Renal pelvis (tissue), 4 donors: ENCODE results near the gene IGLL1. TPM values are rescaled to one million over a fixed set of nuclear protein-coding genes. Genes with fewer than 3 reads are reported as not detected.
"Not testable (repeated sequence)": the region's sequence is repeated elsewhere in the genome, so short reads cannot be mapped to it uniquely, and the experiment has no call there.

Source experiments
- DNase-seq: peaks from one replicate; pipeline ENCODE4 v3.0.0-alpha.2; 2013
- polyA plus RNA-seq, 3 donors: library from polyadenylated mRNA; unstranded; fragments of 120-200 nt; gene quantifications; one replicate each; pipeline ENCODE4 v1.2.1, GENCODE V29; 2013; ENCODE audit not compliant: insufficient read length in 3 of 3

IGLL1 gene
- polyA plus RNA-seq, 3 donors: 0.61 to 1.4 (median 0.62) TPM

DNA sequence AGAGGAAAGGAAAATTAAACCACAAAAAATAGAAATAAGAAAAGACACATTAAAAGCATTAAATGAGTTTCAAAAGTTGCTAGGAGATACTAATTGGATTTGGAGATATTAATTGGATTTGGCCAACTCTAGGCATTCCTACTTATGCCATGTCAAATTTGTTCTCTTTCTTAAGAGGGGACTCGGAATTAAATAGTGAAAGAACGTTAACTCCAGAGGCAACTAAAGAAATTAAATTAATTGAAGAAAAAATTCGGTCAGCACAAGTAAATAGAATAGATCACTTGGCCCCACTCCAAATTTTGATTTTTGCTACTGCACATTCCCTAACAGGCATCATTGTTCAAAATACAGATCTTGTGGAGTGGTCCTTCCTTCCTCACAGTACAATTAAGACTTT, 37.7 kb downstream of the IGLL1 start:
- not testable (repeated sequence) for DNase-seq

DNA sequence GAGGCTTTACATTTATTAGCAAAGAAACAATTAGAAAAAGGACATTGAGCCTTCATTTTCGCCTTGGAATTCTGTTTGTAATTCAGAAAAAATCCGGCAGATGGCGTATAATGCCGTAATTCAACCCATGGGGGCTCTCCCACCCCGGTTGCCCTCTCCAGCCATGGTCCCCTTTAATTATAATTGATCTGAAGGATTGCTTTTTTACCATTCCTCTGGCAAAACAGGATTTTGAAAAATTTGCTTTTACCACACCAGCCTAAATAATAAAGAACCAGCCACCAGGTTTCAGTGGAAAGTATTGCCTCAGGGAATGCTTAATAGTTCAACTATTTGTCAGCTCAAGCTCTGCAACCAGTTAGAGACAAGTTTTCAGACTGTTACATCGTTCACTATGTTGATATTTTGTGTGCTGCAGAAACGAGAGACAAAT, 38.2 kb downstream of the IGLL1 start:
- not testable (repeated sequence) for DNase-seq

DNA sequence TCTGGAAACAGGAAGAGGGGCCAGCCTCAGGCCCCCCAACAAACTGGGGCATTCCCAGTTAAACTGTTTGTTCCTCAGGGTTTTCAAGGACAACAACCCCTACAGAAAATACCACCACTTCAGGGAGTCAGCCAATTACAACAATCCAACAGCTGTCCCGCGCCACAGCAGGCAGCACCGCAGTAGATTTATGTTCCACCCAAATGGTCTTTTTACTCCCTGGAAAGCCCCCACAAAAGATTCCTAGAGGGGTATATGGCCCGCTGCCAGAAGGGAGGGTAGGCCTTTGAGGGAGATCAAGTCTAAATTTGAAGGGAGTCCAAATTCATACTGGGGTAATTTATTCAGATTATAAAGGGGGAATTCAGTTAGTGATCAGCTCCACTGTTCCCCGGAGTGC, 39.3 kb downstream of the IGLL1 start:
- DNase-seq: not testable (repeated sequence)

DNA sequence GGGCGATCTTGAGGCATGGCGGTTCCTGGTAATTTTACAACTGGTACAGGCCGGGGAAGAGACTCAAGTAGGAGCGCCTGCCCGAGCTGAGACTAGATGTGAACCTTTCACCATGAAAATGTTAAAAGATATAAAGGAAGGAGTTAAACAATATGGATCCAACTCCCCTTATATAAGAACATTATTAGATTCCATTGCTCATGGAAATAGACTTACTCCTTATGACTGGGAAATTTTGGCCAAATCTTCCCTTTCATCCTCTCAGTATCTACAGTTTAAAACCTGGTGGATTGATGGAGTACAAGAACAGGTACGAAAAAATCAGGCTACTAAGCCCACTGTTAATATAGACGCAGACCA, 40.3 kb downstream of the IGLL1 start:
- DNase-seq: not testable (repeated sequence)

DNA sequence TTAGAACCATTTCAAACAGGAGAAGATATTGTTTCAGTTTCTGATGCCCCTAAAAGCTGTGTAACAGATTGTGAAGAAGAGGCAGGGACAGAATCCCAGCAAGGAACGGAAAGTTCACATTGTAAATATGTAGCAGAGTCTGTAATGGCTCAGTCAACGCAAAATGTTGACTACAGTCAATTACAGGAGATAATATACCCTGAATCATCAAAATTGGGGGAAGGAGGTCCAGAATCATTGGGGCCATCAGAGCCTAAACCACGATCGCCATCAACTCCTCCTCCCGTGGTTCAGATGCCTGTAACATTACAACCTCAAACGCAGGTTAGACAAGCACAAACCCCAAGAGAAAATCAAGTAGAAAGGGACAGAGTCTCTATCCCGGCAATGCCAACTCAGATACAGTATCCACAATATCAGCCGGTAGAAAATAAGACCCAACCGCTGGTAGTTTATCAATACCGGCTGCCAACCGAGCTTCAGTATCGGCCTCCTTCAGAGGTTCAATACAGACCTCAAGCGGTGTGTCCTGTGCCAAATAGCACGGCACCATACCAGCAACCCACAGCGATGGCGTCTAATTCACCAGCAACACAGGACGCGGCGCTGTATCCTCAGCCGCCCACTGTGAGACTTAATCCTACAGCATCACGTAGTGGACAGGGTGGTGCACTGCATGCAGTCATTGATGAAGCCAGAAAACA, 40.8 kb downstream of the IGLL1 start:
- DNase-seq: peak; percentile 83

GRCh38 chr22:23538696-23539030, 41.4 kb downstream of the IGLL1 start:
- DNase-seq: not testable (repeated sequence)

DNA sequence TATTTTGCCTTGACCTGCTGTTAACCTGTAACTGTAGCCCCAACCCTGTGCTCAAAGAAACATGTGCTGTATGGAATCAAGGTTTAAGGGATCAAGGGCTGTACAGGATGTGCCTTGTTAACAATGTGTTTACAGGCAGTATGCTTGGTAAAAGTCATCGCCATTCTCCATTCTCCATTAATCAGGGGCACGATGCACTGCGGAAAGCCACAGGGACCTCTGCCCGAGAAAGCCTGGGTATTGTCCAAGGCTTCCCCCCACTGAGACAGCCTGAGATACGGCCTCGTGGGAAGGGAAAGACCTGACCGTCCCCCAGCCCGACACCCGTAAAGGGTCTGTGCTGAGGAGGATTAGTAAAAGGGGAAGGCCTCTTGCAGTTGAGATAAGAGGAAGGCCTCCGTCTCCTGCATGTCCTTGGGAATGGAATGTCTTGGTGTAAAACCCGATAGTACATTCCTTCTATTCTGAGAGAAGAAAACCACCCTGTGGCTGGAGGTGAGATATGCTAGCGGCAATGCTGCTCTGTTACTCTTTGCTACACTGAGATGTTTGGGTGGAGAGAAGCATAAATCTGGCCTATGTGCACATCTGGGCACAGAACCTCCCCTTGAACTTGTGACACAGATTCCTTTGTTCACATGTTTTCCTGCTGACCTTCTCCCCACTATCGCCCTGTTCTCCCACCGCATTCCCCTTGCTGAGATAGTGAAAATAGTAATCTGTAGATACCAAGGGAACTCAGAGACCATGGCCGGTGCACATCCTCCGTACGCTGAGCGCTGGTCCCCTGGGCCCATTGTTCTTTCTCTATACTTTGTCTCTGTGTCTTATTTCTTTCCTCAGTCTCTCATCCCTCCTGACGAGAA, 42.0 kb downstream of the IGLL1 start:
- DNase-seq: not testable (repeated sequence)

DNA sequence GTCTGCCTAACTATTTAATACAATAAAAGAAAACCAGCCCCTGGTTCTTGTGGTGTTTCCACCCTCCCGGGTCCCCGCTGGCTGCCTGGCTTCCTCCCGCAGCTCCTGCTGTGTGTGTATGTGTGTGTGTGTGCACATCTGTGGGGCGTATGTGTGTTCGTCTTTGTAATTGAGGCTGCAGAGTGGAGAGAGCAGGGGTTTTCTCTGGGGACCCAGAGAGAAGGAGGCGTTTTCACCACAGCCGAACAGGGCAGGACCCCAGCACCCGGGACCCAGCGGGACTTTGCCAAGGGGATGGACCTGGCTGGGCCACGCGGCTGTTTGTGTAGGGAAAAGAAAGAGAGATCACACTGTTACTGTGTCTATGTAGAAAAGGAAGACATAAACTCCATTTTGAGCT, 42.7 kb downstream of the IGLL1 start:
- DNase-seq: no peak

DNA sequence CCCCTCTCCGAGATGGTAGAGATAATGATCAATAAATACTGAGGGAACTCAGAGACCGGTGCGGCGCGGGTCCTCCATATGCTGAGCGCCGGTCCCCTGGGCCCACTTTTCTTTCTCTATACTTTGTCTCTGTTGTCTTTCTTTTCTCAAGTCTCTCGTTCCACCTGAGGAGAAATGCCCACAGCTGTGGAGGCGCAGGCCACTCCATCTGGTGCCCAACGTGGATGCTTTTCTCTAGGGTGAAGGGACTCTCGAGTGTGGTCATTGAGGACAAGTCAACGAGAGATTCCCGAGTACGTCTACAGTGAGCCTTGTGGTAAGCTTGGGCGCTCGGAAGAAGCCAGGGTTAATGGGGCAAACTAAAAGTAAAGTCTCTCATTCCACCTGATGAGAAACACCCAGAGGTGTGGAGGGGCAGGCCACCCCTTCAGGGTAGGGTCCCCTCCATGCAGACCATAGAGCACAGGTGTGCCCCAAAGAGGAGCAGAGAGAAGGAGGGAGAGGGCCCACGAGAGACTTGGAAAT, 43.2 kb downstream of the IGLL1 start:
- no peak for DNase-seq

GRCh38 chr22:23535790-23536661, 44.1 kb downstream of the IGLL1 start:
- not testable (repeated sequence) for DNase-seq

- DNase-seq: no peak
These were observed 45.0 kb downstream of the IGLL1 start for GRCh38 chr22:23534851-23535717.

DNA sequence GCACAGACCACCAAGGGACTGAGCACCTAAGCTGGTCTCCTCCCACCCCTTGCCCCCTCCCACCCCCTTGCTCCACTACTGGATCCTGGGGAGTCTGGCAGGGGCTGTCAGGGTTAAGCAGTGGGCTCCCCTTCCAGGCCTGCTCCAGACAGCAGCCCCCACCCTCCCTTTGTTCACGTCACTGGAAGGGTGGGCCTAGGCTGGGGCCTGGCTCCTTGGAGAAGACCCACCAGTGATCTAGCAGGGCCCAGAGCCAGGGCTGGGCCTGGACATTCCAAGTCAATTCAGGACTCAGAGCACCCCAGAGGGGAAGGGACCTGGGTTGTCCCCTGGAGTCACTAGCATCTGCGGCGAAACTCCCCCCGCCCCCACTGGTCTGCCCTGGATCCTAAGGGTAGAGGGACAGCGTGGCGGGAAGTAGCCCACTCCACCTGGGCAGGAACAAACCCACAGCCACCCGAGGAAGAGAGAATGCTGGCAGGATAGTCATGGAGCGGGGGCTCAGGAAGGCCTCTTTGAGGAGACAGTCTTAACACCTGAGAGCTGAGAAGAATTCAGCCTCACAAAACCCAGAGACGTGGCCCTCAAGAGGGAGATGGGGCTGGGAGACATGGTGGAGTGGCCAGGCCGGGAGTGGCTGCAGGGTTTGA, 45.8 kb downstream of the IGLL1 start:
- DNase-seq: no peak

GRCh38 chr22:23533771-23534191, 46.3 kb downstream of the IGLL1 start:
- no peak for DNase-seq

GRCh38 chr22:23533328-23533762, 46.7 kb downstream of the IGLL1 start:
- peak; percentile 71 for DNase-seq

DNA sequence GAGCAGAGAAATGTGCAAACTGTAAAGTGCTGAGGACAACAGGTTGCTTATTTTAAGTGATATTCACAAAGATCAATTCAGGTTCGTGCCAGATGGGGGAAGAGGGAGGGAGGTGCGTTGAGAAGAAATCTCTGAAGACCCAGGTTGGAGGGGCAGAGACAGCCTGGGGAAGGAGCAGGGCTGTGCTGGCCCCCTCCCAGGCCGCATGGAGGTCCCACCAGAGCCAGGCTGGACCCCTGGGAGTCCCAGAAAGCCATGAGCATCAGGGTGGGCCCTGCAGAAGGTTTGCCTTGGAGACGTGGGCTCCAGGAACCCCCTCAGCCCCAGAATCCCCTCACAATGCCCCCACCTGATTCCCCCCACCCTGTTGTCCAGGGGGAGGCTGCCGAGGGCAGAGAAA, 47.4 kb downstream of the IGLL1 start:
- no peak for DNase-seq

GRCh38 chr22:23531966-23532705, 48.0 kb downstream of the IGLL1 start:
- no peak for DNase-seq

DNA sequence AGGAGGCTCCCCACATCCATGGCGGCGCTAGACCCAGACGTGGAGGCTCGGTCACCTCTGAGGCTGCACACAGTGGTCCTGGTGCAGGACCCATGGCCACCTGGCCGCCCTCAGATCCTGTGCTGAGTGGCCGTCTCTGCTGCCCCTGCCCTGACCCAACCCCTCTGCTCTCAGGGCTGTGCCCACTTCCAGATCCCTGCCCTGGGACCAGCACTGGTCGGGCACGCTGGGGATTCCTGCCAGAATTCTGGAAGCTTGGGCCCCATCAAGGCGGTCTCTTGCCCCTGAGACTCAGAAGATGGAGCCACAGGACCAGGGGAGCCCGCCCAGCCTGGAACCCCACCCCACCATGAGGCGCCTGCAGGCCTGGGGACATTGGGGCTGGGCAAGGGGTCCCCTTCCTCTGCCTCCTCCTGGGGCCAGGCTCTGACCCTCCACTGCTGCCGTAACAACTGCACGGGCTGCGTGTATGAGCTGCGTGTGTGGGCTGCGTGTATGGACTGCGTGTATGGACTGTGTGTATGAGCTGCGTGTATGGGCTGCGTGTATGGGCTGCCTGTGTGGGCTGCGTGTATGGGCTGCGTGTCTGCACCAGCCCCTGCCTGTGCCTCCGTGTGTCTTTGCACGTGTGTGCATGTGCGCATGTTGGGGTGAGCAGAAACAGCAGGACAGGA, 48.7 kb downstream of the IGLL1 start:
- no peak for DNase-seq

DNA sequence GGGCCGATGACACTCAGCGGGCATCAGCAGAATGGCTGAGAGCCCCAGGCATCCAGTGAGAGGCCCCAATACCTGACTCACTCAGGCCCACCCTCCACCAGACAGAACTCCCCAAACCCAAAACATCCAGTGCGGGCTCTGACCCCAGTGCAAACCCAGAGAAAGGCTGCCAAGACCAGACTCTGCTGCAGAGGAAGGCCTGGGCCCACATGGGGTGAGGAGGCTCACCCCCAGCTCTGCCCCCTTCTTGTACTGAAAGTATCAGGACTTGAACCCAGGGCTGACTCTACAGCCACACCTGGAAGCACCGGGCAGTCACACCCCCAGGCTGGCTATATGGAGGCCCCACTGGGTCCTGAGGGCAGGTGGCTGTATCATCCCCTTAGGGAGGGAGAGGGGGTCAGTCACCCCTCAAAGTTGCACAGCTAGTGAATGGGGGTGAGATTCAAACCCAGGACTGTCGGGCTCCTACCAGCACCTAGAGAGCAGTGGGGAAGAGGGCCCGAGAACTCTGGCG, 49.3 kb downstream of the IGLL1 start:
- DNase-seq: no peak

DNA sequence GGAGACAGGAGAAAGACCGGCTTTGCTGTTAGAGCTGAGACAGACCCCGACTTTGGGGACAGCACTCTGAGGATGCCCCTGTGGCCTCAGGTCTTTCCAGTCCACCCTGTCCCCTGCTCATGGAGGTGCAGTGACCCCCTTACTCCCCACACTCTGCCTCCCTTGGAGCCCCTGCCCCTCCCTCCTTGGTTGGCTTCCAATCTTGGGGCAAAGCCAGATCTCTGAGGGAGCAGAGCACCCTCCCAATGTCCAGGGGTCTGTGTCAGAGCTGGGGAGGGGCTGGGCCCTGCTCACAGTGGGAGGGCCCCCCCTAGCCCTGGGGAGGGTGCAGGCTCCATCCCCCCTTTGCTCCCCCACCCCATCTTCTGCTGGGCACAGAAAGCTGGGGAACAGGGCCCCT, 50.0 kb downstream of the IGLL1 start:
- no peak for DNase-seq
